GM18499 (cell line): ENCODE measurements around the gene GPR146.

ENCODE experiments used
- ATAC-seq: cut with Tn5 transposase; IDR thresholded peaks from one replicate; pipeline ENCODE4 v1.9.1; 2021; ENCODE audit warnings: moderate number of reproducible peaks; ENCODE audit not compliant: insufficient read depth, unreplicated experiment

The GPR146 gene

GRCh38 chr7:1090236-1090635 lies 45.9 kb downstream of the GPR146 start:
- ATAC-seq, result no peak

GRCh38 chr7:1090686-1091643 lies 46.6 kb downstream of the GPR146 start:
- ATAC-seq, result no peak

DNA sequence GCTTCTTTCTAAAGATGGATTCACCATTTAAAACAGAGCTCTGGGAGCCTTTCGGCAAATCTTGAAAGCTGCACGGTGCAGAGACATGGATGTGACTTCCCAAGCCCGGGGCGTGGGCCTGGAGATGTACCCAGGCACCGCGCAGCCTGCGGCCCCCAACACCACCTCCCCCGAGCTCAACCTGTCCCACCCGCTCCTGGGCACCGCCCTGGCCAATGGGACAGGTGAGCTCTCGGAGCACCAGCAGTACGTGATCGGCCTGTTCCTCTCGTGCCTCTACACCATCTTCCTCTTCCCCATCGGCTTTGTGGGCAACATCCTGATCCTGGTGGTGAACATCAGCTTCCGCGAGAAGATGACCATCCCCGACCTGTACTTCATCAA lies 47.3 kb downstream of the GPR146 start:
- ATAC-seq, result no peak

DNA sequence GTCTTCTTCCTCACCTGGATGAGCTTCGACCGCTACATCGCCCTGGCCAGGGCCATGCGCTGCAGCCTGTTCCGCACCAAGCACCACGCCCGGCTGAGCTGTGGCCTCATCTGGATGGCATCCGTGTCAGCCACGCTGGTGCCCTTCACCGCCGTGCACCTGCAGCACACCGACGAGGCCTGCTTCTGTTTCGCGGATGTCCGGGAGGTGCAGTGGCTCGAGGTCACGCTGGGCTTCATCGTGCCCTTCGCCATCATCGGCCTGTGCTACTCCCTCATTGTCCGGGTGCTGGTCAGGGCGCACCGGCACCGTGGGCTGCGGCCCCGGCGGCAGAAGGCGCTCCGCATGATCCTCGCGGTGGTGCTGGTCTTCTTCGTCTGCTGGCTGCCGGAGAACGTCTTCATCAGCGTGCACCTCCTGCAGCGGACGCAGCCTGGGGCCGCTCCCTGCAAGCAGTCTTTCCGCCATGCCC lies 47.9 kb downstream of the GPR146 start:
- ATAC-seq, result no peak

DNA sequence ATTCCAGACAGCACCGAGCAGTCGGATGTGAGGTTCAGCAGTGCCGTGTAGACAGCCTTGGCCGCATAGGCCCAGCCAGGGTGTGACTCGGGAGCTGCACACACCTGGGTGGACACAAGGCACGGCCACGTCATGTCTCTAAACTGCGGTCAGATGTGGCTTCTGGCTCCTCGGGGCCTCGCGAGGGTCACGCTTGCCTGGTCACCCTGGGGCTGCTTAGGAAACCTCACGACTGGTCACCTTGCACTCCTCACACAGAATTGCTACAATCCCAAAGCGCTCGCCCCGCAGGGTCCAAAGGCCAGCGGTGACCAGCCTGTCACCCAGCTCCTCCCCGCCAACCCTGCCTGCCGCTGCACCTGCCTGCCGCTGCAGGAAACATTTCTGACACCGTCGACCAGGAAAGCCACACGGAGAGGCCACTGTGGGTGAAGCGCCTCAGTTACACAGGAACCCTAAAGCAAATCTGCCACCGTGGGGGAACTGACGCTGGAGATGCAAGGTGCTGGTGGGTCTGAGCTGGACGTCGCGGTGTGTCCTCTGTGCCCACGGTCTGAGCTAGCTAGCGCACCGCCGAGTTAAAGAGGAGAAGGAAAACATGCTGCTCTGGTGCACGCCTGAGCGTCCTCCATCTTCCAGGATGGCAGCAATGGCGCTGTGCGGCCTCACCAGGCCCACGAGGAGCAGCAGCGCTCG lies 48.6 kb downstream of the GPR146 start:
- ATAC-seq, result no peak

- no peak for ATAC-seq
Observed at GRCh38 chr7:1093502-1093843, 49.1 kb downstream of the GPR146 start.

GRCh38 chr7:1093916-1094508 lies 49.7 kb downstream of the GPR146 start:
- ATAC-seq, result no peak

DNA sequence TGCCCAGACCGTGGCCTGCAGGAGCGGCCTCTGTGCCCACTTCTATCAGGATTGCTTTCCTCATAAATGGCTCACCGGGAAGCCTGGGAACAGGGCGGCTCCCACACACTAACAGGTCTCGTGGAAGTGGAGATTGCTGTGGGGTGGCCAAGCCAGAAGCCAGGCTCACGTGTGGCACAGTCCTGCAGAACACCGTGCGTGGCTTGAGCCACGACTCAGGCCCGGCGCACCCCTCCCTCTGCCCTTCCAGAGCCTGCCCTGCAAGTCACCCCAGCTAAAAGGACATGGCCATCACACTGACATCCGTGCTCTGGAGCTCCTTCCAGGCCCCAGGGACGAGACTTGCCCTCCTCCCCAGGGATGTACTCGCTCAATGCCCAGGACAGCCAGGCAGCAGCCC lies 50.5 kb downstream of the GPR146 start:
- no peak for ATAC-seq

GRCh38 chr7:1095621-1096155 lies 51.3 kb downstream of the GPR146 start:
- no peak for ATAC-seq

- no peak for ATAC-seq
Observed at GRCh38 chr7:1096156-1097119, 52.1 kb downstream of the GPR146 start.

GRCh38 chr7:1097120-1097504 lies 52.8 kb downstream of the GPR146 start:
- no peak for ATAC-seq

DNA sequence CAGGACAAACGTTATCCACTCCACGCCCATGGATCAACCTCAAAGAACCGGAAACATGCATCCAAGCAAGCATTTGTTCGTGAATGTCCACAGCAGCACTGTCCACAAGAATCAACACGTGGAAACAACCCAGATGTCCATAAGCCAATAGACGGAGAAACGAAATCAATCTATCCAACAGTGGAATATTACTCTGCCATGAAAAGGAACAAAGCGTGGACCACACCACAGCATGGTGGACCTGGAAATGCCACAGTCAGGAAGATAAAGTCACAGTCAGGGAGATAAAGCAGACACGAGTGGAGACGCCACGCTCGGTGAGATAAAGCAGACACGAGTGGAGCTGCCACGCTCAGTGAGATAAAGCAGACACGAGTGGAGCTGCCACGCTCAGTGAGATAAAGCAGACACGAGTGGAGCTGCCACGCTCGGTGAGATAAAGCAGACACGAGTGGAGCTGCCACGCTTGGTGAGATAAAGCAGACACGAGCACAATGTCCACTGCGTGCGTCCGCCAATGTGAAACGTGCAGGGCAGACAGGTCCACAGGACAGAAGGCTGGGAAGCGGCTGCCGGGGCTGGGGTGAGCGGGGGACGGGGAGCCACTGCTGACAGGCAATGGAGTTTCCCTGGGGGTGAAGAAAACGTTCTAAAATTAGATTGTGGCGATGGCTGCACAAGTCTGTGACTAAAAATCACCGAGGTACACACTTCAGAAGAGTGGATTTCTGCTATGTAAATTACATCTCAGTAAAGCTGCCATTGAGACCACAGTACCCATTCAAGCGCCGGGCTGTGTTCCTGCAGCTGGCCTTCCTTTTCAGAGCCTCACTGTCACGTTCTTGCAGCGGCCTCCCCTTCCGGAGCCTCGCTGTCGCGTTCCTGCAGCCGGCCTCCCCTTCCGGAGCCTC lies 54.2 kb downstream of the GPR146 start:
- ATAC-seq, result no peak

DNA sequence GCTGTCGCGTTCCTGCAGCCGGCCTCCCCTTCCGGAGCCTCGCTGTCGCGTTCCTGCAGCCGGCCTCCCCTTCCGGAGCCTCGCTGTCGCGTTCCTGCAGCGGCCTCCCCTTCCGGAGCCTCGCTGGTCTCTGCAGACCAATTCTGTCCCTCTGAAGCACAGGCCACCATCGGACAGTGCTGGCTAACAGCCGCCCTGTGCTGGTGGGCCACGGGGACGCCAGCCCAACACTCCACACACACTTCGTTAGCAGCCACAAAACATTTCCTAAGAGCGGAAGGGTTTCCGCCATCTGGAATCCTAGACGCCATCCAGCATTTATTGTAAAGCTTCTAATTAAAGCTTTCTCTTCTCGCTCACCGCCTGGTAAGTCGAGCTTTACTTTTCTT lies 54.8 kb downstream of the GPR146 start:
- no peak for ATAC-seq

DNA sequence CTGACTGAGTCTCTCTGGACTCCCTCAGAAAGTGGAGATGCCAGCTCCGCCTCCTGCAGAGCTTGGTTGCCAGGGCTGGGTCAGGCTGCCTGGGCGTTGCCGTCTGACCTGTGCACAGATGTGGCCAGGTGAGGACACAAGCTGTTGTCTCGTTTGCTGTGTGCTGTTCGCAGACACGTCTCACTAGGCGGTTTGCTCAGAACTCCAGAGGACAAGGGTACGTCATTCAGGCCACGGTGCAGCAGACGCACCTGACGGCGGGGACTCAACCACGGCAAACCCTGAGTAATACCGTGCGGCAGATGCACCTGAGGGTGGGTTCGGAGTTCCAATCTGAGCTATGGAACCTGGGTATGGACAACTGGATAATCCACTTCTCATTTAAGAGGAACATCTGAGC lies 55.3 kb downstream of the GPR146 start:
- no peak for ATAC-seq

- no peak for ATAC-seq
Observed at GRCh38 chr7:1100386-1100785, 56.0 kb downstream of the GPR146 start.

GRCh38 chr7:1100834-1101562 lies 56.7 kb downstream of the GPR146 start:
- ATAC-seq, result no peak

- no peak for ATAC-seq
Observed at GRCh38 chr7:1101563-1102431, 57.5 kb downstream of the GPR146 start.
